Dermis microvascular lymphatic vessel endothelial cell (primary cell): ENCODE data around the gene GFRA3. TPM values are rescaled to one million over a fixed set of nuclear protein-coding genes. Genes with fewer than 3 reads are reported as not detected.

Experiments used
- total RNA-seq: library from RNA; depleted of rRNA; stranded (reverse); fragments of >200 nt; gene quantifications from 2 replicates; pipeline ENCODE4 v1.2.1, GENCODE V29; 2014

The GFRA3 gene
- total RNA-seq, 1 donor from 2014 or later, result not detected

Other genes with a start within 250 kb of the GFRA3 start
- 11.6 and 19.0 TPM in 2 replicates for gene FAM13B, start 241.5 kb downstream of the GFRA3 start, total RNA-seq
- gene WNT8A, start 190.6 kb downstream of the GFRA3 start, total RNA-seq, result not detected in 2 replicates
- gene NME5, start 135.2 kb downstream of the GFRA3 start, total RNA-seq, result 1.8 and 1.9 TPM in 2 replicates
- 20.2 and 22.9 TPM in 2 replicates for gene BRD8, start 96.0 kb downstream of the GFRA3 start, total RNA-seq
- gene KIF20A, start 95.5 kb downstream of the GFRA3 start, total RNA-seq, result 22.4 and 52.5 TPM in 2 replicates
- 28.5 and 29.7 TPM in 2 replicates for gene CDC23, start 61.3 kb downstream of the GFRA3 start, total RNA-seq
- 2.5 and 6.7 TPM in 2 replicates for gene CDC25C, start 57.2 kb upstream of the GFRA3 start, total RNA-seq
- gene FAM53C, start 63.6 kb upstream of the GFRA3 start, total RNA-seq, result 24.3 and 28.8 TPM in 2 replicates
- gene KDM3B, start 78.1 kb upstream of the GFRA3 start, total RNA-seq, result 43.1 and 51.7 TPM in 2 replicates
- gene REEP2, start 164.4 kb upstream of the GFRA3 start, total RNA-seq, result 1.2 and 1.6 TPM in 2 replicates
- gene EGR1, start 190.9 kb upstream of the GFRA3 start, total RNA-seq, result 0.90 and 3.7 TPM in 2 replicates